ENCODE measurements around the gene SLC25A42. TPM values are rescaled to one million over a fixed set of nuclear protein-coding genes. Genes with fewer than 3 reads are reported as not detected.
"Not testable (repeated sequence)": the region's sequence is repeated elsewhere in the genome, so short reads cannot be mapped to it uniquely, and the experiment has no call there.

SLC25A42 gene
- total RNA-seq, 1 donor from 2014 or later: 3.7 TPM

- DNase-seq (ENCODE audit: low read depth in 2 of 2): no peak
These were observed 70.9 kb downstream of the SLC25A42 start for GRCh38 chr19:19134687-19135158.

- DNase-seq (ENCODE audit: low read depth in 2 of 2): not testable (repeated sequence)
These were observed 71.9 kb downstream of the SLC25A42 start for GRCh38 chr19:19135713-19136112.

GRCh38 chr19:19137556-19138108 is 73.8 kb downstream of the SLC25A42 start:
- no peak for DNase-seq (ENCODE audit: low read depth in 2 of 2)

GRCh38 chr19:19138109-19138981 is 74.6 kb downstream of the SLC25A42 start, which contains the start of gene TMEM161A:
TMEM161A (minus strand) TSS chr19:19138478; CDS start chr19:19138428, 50 bp downstream.
- DNase-seq (ENCODE audit: low read depth in 2 of 2): peak; percentile 98

- no peak for DNase-seq (ENCODE audit: low read depth in 2 of 2)
These were observed 76.1 kb downstream of the SLC25A42 start for GRCh38 chr19:19139876-19140229.

GRCh38 chr19:19140476-19140875 is 76.7 kb downstream of the SLC25A42 start:
- no peak for DNase-seq (ENCODE audit: low read depth in 2 of 2)

GRCh38 chr19:19142347-19142746 is 78.6 kb downstream of the SLC25A42 start:
- no peak for DNase-seq (ENCODE audit: low read depth in 2 of 2)

- DNase-seq (ENCODE audit: low read depth in 2 of 2): no peak
These were observed 81.5 kb downstream of the SLC25A42 start for GRCh38 chr19:19145281-19145680.

- peak; percentile 16 to 41 for DNase-seq (ENCODE audit: low read depth in 2 of 2)
These were observed 82.2 kb downstream of the SLC25A42 start for GRCh38 chr19:19145684-19146608.

GRCh38 chr19:19146865-19147264 is 83.1 kb downstream of the SLC25A42 start:
- no peak for DNase-seq (ENCODE audit: low read depth in 2 of 2)

GRCh38 chr19:19147344-19147743 is 83.5 kb downstream of the SLC25A42 start:
- no peak for DNase-seq (ENCODE audit: low read depth in 2 of 2)

- not testable (repeated sequence) for DNase-seq (ENCODE audit: low read depth in 2 of 2)
These were observed 84.7 kb downstream of the SLC25A42 start for GRCh38 chr19:19148504-19148903.

GRCh38 chr19:19149435-19149834 is 85.6 kb downstream of the SLC25A42 start:
- no peak for DNase-seq (ENCODE audit: low read depth in 2 of 2)

GRCh38 chr19:19151418-19151817 is 87.6 kb downstream of the SLC25A42 start:
- no peak for DNase-seq (ENCODE audit: low read depth in 2 of 2)

GRCh38 chr19:19152668-19153384 is 89.0 kb downstream of the SLC25A42 start:
- DNase-seq (ENCODE audit: low read depth in 2 of 2): no peak

- DNase-seq (ENCODE audit: low read depth in 2 of 2): no peak
These were observed 91.1 kb downstream of the SLC25A42 start for GRCh38 chr19:19154768-19155494.

- DNase-seq (ENCODE audit: low read depth in 2 of 2): no peak
These were observed 91.9 kb downstream of the SLC25A42 start for GRCh38 chr19:19155495-19156219.

- DNase-seq (ENCODE audit: low read depth in 2 of 2): no peak
These were observed 94.0 kb downstream of the SLC25A42 start for GRCh38 chr19:19157808-19158207.

GRCh38 chr19:19159534-19159933 is 95.7 kb downstream of the SLC25A42 start:
- DNase-seq (ENCODE audit: low read depth in 2 of 2): no peak

Data from dermis microvascular lymphatic vessel endothelial cell (primary cell).